Right kidney (tissue), 1 donor: ENCODE measurements around the gene OSBPL5.
"Not testable (repeated sequence)": the region's sequence is repeated elsewhere in the genome, so short reads cannot be mapped to it uniquely, and the experiment has no call there.

ENCODE experiments used
- DNase-seq: peaks from one replicate; pipeline ENCODE4 v3.0.0-alpha.2; 2016

OSBPL5 gene

DNA sequence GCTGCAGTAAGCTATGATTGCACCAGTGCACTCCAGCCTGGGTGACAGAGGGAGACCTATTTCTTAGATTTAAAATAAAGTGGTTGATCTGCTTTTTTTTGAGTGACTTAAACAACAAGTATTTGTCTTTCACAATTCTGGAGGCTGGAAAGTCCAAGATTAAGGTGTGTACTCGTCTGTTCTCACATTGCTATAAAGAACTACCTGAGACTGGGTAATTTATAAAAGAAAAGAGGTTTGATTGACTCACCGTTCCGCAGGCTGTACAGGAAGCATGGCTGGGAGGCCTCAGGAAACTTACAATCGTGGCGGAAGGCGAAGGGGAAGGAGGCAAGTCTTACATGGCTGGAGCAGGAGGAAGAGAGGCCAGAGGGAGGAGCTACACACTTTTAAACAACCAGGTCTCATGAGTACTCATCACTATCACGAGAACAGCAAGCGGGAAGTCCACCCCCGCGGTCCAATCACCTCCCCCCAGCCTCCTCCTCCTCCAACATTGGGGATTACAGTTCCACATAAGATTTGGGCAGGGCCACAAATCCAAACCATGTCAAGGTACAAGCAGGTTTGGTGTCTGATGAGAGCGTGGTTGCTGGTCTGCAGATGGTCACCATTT, 19.7 kb upstream of the OSBPL5 start:
- no peak for DNase-seq

DNA sequence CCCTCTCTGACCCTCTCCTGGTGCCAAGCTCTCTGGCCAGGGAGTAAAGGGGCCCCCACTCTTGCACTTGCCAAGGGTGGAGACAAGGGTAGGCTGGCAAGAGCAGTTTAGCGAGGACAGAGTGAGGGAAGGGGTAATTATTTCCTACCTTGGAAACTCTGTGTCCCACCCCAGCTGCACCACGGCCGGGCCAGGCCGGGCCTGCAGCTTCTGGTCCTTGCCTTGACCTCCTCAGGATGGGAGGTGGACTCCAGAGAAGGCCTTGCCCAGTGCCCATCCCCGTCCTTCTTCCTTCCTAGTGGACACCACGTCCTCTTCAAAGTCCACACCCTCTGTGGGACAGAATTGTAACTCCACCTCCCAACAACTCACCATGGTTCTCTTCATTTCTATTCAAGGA, 18.4 kb upstream of the OSBPL5 start:
- no peak for DNase-seq

DNA sequence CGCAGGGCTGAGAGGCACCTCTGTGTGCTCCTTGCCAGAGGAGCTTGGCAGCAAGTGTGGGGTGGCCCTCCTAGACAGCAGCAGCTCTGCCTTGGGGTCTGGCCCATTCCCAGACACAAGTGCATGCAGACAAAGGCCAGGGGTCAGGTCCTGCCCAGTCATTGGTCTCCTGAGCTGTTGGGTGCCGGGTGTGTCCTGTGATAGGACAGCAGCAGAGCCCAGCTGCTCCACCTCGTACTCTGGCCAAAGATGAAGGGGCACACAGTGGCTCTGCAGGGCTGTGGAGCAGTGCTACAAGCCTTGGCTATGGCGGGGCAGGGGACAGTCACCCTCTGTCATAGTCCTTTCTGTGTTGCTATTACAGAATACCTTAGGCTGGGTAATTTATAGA, 17.3 kb upstream of the OSBPL5 start:
- no peak for DNase-seq

DNA sequence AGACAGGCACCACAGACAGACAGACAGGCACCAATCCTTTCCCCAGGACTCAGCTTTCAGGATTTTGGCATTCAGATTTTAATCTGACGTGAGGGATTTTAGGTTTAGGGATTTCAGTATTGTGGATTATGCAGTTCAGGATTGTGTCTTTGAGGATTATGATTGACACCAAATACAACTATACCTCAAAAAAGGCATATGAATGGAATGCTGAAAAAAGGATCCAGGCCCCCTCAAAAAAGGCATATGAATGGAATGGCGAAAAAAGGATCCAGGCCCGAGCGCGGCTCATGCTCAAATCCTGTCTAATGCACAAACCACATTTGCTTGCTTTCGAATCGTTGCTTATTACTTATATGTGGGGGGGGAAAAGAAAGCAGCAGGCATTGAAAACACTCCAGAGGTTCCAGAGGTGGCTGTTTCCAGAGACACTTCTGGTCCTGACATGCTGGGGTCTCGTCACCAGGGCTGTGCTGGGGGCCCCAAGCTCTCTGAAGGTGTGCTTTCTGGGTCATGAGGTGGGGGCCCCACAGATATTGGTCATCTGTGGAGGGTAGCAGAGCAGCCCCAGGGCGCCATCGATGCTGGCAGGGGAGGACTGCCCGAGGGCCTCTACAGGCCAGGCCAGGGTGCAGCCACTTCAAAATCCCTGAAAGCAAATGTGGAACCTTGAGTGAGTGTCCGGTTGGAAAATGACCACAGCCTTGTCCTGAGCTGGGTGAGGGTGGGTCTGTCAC, 16.8 kb upstream of the OSBPL5 start:
- DNase-seq = no peak

DNA sequence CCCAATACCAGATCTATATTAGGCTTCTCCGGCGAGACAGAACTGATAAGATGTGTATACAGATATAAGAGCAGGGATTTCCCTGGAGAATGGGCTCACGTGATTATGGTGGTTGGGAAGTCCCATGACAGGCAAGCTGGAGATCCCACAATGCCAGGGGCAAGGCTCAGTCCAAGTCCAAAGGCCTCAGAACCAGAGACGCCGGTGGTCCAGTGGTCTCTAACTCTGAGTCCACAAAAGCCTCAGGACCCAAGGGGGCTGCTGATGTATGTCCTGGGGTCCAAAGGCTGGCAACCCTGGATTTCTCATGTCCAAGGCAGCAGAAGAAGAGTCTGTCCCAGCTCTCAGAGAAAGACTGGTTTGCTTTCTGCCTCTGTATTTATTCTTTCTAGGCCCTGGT, 15.8 kb upstream of the OSBPL5 start:
- DNase-seq = no peak

DNA sequence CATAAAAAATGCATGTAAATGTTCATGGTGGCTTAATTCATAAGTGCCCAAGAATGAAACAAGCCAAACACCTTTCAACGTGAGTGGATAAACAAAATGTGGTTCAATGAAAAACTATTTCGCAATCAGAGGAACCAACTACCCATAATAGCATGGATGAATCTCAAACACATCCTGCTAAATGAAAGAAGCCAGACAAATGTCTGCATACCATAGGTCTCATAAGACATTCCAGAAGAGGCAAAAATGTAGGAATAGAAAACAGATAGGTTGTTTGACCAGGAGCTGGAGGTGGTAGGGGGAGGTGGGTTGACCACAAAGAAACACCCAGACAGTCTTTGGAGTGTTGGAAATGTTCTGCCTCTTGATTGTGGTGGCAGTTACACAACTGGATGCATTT, 13.2 kb upstream of the OSBPL5 start:
- no peak for DNase-seq

DNA sequence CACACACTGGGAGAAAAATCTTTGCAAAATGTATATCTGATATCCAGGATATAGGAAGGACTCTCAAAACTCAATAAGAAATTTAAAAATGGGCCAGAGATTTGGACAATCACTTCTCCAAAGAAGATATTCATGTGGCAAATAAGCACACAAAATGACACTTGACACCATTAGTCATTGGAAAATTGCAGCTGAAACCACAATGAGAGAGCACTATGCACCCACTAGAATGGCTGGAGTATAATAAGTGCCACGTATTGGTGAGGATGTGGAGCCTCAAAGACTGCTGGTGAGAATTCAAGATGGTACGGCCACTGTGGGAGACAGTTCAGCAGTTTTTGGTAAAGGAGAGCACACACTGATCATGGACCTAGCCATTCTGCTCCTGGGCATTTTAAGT, 12.8 kb upstream of the OSBPL5 start:
- no peak for DNase-seq

DNA sequence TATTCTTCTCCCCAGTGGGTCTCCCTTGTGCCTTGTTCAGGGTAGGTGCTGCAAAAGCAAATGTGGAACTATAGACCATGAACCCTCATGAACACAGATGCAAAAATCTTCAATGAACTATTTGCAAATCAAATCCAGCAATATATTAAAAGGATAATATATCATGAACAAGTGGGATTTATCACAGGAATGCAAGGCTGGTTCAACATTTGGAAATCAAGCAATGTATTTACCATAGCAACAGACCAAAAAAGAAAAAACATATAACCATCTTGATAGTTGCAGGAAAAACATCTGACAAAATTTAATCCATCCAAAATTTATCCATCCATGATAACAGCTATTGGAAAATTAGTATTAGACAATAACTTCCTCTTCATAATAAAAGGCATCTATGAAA, 11.4 kb upstream of the OSBPL5 start:
- DNase-seq = no peak

DNA sequence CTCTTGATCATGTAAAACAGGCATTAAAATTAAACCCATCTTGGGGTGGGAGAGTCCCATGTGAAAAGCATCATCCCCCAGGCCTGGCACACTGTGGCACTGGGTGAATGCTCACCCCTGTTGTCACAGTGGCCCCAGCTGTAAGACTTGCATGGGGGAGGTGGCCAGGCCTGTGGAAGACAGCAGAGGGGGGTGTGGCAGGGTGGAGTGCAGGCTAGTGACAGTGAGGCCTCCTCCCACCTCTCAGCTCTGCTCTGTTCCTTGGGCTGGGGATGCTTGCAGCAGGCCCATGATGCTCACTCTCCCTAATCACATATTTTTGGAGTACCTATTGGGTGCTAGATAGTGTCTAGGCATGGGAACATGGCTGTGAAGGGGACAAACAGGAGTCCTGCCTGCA, 10.1 kb upstream of the OSBPL5 start:
- DNase-seq = no peak

DNA sequence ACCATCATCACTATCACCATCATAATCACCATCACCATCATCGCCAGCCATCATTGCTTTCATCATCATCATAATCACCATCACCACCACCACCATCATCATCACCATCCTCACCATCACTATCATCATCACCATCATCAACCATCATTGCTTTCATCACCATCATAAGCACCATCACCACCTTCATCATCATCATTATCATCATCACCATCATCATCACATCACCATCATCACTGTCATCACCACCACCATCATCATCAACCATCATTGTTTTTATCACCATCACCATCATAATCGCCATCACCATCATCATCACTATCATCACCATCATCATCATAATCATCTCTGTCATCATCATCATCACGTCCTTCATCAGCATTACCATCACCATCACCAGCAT, 9.3 kb upstream of the OSBPL5 start:
- DNase-seq = no peak

DNA sequence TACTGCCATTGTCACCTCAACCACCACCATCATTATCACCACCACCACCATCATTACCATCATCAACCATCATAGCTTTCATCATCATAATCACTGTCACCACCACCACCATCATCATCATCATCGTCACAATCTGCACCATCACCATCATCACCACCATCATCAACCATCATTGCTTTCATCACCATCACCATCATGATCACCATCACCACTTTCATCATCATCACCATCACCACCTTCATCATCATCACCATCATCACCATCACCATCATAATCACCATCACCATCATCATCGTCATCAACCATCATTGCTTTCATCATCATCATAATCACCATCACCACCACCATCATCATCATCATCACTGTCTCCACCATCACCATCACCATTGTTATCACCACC, 8.7 kb upstream of the OSBPL5 start:
- no peak for DNase-seq

DNA sequence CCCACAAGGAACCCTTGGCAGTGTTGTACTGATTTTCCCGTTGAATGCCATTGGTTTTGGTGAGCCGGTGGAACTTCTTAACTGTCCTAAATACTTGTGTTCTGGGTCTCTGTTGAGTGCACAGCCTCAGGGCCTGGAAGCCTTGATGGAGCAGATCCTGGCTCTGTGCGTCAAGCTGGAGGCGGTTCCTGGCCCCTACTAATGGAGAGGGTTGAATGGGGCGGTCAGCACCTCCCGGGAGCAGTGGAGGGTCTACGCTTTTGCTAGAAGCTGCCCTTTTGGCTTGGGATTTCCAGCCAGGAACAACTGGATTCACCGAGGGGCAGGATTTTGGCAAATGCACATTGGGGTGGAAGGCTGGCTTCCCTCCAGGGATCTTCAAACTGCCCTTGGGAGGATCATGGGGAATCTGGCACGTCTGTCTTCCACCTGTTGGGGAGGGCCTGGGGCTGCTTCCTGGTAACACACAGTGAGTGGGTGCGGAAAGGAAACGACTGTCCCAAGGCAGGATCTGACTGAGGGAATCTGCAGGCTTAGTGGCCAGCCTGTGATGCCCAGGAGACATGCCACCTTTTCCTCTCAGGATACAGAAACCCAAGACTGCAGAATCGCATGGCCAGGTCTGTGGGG, 6.9 kb upstream of the OSBPL5 start:
- DNase-seq = no peak

DNA sequence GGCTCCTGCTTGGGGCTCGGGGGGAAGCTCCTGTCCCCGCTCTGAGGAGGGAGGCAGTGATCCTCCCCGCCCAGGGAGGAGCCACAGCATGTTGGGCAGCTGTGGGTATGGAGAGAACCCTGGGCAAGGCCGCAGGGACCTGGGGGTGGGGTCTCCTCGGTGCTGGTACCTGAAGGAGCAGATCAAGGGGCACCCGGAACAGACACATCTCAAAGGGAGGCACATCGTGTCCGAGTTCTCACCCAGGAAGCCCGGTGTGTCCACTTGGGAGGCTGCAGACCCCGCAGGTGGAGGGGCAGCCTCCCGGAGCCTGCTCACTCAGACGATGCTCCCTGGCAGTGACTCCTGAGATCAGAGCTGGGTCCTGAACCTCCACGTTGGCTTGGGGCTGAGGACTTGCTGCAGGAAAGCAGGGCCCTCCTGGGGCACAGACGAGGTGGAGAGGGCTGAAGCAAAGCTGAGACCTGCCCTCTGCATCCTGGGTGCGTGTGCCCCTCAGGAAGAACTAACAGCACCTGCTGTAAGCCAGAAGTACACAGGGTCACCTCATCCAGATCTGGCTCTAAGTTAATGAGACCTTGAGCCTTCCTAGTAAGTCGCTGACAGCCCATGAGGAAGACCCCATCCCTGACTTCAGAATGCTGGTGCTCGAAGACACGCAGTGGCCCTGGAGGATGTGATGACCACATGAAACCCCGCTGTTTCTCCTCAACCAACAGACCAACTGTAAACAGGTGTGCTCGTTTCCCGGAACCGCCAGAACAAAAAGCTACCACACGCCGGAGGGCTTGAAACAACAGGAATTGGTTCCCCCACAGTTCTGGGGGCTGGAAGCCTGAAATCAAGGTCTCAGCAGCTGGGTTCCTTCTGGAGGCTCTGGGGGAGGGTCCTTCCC, 5.9 kb upstream of the OSBPL5 start:
- DNase-seq = no peak

DNA sequence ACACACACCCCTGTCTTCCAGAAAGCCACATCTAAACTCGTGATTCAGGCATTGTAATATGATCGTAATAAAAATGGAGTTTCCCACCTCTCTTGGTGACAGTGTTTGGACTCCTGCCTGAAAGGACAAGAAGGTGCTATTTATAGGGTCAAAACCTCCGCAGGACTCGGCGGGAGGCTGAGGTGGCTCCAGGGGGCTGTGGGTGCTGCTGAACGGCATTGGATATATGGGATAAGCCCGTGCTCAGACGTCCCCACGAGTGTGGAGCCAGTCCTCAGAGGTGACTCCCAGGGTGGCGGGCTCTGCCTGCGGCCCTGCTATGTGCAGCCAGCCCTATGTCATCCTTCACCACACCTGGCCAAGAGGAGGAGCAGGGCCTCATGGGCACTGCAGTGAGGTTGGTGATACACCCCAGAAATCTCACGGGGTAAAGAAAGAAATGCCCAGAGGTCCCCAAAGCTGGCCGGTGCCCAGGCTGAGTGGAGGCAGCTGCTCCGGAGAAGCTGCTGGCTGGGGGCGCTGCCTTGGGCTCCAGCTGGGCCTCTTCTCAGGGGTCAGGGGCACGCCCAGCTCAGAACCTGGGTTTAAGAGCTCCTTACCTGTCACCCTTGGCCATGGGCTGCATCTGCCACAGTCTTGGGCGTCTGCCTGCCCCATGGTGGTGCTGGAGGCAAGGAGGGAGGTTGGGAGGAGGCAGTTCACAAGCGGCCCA, 5.1 kb upstream of the OSBPL5 start:
- DNase-seq = no peak

DNA sequence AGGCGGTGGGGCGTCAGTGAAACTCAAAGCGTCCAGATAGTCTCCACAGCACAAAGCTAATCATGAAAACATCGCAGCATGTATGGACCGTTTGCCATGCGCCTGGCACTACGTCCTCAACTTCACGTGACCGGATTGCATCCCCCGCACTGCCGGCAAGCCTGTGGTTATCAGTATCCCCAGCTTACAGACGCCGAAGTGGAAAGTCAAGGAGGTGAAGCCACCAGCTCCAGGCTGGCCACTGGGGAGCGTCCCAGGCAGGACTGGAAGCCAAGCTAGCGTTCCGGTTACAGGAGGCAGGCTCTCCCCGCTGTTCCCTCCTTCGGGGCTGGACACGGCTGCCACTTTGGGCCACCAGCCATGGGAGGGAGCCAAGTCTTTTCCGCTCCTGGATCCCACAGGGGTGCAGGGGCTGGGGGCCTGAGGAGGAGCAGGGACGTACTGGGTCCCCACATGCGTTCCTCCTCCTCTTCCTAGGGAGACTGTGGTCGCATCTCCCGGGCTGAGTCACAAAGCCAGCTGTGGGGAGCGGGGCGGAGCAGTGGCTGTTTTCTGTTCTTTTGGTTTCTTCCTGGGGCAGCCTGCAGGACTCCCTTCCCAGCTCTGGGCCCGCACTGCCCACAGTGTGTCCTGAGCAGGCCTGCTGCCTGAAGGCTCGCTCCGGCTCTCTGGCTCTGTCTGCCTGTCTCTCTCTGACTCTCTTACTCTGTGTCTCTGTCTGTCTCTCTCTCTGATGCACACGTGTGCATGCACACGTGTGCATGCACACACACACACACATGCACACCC, 4.3 kb upstream of the OSBPL5 start:
- DNase-seq = peak; percentile 52

DNA sequence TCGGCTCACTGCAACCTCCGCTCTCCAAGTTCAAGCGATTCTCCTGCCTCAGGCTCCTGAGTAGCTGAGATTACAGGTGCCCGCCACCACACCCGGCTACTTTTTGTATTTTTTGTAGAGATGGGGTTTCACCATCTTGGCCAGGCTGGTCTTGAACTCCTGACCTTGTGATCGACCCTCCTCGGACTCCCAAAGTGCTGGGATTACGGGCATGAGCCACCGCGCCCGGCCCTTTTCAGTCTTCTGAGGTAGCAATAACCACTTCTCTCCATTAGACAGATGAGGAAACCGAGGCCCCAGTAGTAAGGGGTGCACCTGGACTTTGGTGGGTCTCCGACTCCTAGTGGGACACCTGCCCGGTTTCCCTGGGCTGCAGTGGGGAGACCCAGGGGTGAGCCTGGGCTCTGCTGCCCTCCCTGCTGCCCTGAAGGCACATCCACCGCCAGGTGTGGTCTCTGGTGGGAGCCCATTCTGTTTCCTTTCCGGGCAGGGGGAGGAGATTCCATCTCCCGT, 3.7 kb upstream of the OSBPL5 start:
- not testable (repeated sequence) for DNase-seq

DNA sequence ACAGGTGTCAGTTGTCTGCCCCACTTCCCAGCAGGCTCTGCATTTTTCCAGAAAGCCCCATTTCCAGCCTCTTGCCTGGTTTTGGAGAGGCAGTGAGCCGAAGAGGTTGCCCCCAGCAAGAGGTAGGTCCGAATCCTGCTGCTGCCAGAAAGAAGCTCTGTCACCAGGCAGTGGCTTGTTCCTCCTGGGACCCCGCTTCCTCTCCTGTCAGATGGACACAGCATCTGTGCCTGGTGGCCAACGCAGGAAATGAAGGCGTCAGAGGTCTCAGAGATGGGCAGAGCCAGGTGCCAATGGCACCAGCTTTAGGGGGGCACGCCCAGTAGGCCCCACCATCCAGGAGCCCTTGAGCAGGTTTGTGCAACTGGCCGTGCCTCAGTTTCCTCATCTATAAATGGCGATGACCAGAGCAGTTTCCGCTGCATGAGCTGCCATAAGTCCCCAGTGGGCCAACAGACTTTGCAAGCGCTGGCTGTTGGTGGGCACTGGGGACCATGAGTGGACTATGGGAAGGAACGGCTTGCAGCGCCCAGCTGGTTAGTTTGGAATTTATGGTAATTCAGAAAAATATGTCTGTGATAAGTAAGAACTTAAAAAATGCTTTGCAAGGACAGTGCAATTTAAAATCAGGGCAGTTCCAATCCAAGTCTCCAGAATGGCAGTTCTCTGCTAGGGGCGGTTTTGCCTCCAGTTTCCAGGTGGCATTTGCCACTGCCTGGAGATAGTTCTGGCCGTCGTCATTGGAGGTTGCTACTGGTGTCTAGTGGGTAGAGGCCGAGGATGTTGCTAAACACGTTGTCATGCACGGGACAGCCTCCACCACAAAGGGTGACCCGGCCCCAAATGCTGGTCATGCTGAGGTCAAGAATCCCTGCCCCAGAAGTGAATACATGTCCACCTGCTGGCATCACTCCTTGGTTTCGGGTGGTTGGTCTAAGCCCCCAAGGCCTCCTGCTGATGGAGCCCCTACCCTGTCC, 2.3 kb upstream of the OSBPL5 start:
- no peak for DNase-seq

DNA sequence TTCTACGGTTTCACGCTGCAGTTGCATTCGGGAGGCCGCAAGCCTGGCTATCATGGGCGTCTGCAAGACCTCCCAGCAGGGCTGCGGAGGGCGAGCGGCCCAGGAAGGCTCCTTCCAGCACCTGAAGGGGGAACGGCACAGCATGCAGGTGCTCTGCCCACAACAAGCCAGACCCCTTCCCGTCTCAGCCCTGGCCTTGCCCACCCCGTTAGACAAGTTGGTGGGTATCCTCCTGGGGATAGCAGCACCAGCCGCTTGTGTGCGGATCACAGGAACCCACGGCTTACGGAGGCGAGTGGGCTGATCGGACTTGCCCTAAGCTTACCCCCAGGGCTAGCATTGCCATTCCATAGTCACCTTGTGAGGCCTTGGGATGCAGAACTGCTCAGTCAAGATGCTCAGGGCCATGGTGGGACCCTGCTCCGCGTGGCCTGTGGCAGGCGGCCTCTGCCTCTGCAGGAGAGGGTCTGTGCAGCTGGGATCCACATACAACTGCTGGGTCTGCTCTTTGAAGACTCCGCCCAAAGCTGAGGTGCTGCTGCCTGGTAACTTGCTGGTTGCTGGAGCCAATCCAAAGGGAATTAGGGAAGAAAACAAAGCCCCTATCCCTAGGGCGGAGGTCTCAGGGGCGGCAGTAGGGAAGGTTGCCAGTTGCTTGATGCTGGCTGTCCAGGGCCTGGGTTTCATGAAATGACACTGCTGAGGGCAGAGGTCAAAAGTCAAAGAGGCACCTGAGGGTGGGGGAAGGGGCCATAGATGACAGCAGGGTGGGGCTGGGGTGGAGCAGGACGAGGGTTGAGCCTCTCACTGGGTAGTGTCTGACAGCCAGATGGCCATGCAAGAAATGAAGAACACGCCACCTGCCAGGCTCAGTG, 1.4 kb upstream of the OSBPL5 start:
- no peak for DNase-seq

DNA sequence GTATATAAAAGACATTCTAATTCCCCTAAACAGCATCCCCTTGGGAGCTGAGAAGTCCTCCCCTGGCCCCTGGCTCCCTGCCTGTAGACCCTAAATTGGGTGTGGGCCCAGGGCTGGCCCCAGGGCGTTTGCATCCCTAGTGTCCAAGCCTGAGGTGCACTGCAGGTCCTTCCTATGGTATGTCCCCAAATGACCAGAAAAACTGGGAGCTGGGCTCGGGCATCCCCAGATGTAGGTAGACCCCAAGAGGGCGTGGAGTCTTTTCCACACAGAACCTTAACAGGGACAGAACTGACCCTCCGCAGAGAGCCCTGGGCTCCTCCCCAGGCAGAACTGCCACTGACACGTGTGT, 782 bp upstream of the OSBPL5 start:
- no peak for DNase-seq
